Erythroblast (primary cell): ENCODE measurements around the gene GALNT9.

Experiments used
- GATA1 ChIP-seq: IDR thresholded peaks from 2 replicates; pipeline ENCODE4 v1.6.1; 2011; ENCODE audit warnings: low read depth, mild to moderate bottlenecking, control low read depth, low read length, moderate library complexity
- POLR2A ChIP-seq: IDR thresholded peaks from 2 replicates; pipeline ENCODE4 v1.6.1; 2011; ENCODE audit warnings: mild to moderate bottlenecking, low read length

DNA sequence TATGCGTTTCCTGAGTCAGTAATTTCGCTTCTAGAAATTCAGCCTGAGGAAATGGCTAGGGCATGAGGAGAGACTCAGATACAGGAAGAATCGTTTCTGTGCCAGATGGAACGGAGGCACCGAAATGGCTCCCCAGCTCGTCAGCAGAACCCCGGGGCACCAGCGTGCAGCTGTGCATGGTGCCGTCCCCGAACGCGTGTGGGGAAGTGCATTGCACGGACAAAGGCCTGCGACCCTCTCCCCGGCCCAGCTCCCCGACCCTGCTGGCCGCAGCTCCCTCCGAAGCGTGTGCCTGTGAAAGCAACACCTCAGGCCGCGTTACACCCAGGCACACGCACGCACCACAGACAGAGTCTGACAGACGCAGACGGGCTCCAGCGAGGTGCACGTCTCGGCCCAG, 102.3 kb downstream of the GALNT9 start:
- no peak for TF ChIP-seq POLR2A
- no peak for TF ChIP-seq GATA1
